BLaER1 treated with 17β-estradiol and CSF1 and Interleukin-3, amounts not matched to agents 10 nM and 100 nM (cell line): ENCODE results near the gene ADGRD2.
"Not testable (repeated sequence)": the region's sequence is repeated elsewhere in the genome, so short reads cannot be mapped to it uniquely, and the experiment has no call there.

ENCODE experiments used
- H3K27ac ChIP-seq, 11 experiments: shearing (Covaris generic); formaldehyde crosslinking; 2 replicates each; pipeline ENCODE4 v1.8.1; 2022
- H3K27me3 ChIP-seq, 11 experiments: shearing (Covaris generic); formaldehyde crosslinking; 2 replicates each; pipeline ENCODE4 v1.8.1; 2022
- H3K36me3 ChIP-seq, 11 experiments: shearing (Covaris generic); formaldehyde crosslinking; 2 replicates each; pipeline ENCODE4 v1.8.1; 2022
- H3K4me1 ChIP-seq, 10 experiments: shearing (Covaris generic); formaldehyde crosslinking; 2 replicates each; pipeline ENCODE4 v1.8.1; 2022
- H3K4me2 ChIP-seq, 11 experiments: shearing (Covaris generic); formaldehyde crosslinking; 2 replicates each; pipeline ENCODE4 v1.8.1; 2022
- H3K4me3 ChIP-seq, 10 experiments: shearing (Covaris generic); formaldehyde crosslinking; 2 replicates each; pipeline ENCODE4 v1.8.1; 2022
- H3K9ac ChIP-seq, 11 experiments: shearing (Covaris generic); formaldehyde crosslinking; 2 replicates each; pipeline ENCODE4 v1.8.1; 2022
- H3K9me3 ChIP-seq, 11 experiments: shearing (Covaris generic); formaldehyde crosslinking; replicated peaks in 1 of 11; 2 replicates each; pipeline ENCODE4 v1.8.1; 2022
- H4K20me1 ChIP-seq, 11 experiments: shearing (Covaris generic); formaldehyde crosslinking; 2 replicates each; pipeline ENCODE4 v1.8.1; 2022
- Cebpa-rat ChIP-seq, 11 experiments: shearing (Covaris generic); IDR thresholded peaks; 2 replicates each; pipeline ENCODE4 v1.8.1; 2022

Gene ADGRD2

DNA sequence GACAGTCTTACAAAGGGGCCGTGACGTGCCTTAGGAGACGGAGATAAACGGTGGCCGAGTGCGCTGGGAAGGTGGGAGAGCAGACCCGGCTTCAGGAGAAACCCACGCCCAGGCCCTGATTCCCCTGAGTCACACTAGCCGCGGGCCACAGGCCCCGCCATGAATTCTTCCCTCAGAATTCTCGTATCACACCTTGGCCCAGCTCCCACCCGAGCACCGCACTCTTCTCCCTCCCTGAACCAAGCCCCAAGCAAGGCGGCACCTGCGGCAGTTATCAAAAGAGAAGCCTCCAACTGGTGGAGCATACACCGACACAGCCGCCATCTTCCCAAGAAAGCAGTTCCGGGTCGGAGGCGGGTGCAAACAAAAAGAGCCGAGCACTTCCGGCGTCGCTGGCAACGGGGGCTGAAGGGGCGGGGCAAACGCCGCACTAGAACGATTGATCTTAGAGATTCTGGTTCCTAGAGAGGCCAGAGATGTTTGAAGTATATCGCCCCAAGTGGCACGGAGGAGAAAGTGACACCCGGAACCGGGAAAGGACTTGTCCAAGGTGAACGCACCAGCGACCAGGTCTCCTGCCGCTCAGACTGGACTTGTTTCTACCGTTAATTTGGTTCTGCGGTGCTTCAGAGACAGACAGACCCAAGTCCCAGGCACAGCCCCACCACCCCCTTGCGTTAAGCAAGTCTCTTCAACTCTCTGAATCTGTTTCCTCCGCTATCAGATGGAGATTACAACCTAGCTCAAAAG is 35.0 kb upstream of the ADGRD2 start, which contains the start of gene PSMB7:
TSS of gene PSMB7 (minus strand) at position 341 of the 750 bp plus-strand sequence. CDS start at position 324, 17 bp downstream.
- Histone ChIP-seq H3K4me3 (peak within 1 kb of the TSS; percentile 77 to 98 (median 88)), H3K27ac (peak within 1 kb of the TSS; percentile 77 to 92 (median 88))

DNA sequence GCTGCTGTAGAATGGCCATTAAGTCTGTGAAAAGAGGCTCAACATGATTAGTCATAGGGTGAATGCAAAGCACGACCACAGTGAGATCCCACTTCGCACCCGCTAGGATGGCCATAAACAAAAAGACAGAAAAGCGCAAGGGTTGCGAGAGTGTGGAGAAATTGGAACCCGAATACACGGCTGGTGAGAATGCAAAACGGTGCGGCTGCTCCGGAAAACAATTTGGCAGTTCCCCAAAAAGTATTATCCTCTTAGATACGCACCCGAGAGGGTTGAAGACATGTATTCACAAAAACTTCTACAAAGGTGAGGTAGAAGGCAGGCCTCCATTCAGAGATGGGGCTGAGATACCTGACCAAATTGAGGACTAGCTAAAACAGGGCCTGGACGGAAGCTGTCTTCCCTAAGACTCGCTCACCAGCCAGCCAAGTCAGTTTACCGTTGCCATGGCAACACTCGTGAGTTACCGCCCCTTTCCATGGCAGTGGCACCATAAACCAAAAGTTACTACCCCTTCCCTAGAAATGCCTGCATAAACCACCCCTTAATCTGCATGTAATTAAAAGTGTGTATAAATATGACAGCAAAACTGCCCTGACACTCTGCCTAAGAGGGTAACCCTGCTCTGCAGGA is 34.3 kb upstream of the ADGRD2 start:
- peaks cover 0 to 30% (median 9%) of the 10 kb centered on the region in 11 experiments; a peak in 11 of 22 replicates for H4K20me1 ChIP-seq
- peak overlapping the region in 9 of 10 experiments; percentile 77 to 98 (median 89); a peak in 11 of 20 replicates for H3K4me3 ChIP-seq
- H3K36me3 ChIP-seq = peaks cover 32 to 36% (median 34%) of the 10 kb centered on the region in 11 experiments
- H3K9me3 ChIP-seq = peaks cover 0 to 7% (median 6%) of the 10 kb centered on the region in 11 experiments; a peak in 15 of 22 replicates
- peak overlapping the region in 7 of 11 experiments; percentile 6 to 92 (median 86); a peak in 12 of 22 replicates for H3K27ac ChIP-seq
- H3K27me3 ChIP-seq = no peaks in the 10 kb centered on the region
- H3K4me1 ChIP-seq = peaks cover 36 to 55% (median 39%) of the 10 kb centered on the region in 10 experiments
- peak overlapping the region in 2 of 11 experiments; percentile 5 to 23; a peak in 2 of 22 replicates for H3K4me2 ChIP-seq
- no peak for TF ChIP-seq Cebpa-rat (IDR thresholded peaks at IDR 0.05)
- no peak overlapping the region for H3K9ac ChIP-seq

More for the DNA sequence above, 35.0 kb upstream of the ADGRD2 start, which contains the start of gene PSMB7:
- Histone ChIP-seq H3K4me2 (peak within 1 kb of the TSS; percentile 87 to 99 (median 93)), H3K9ac (peak within 1 kb of the TSS; percentile 79 to 93 (median 89)), H3K27me3 (no peaks in the 10 kb centered on the region), H3K4me1 (peaks cover 29 to 52% (median 37%) of the 10 kb centered on the region in 10 experiments), H4K20me1 (peaks cover 0 to 37% (median 13%) of the 10 kb centered on the region in 11 experiments; a peak in 13 of 22 replicates), H3K9me3 (peaks cover 0 to 7% (median 6%) of the 10 kb centered on the region in 11 experiments; a peak in 15 of 22 replicates), H3K36me3 (peaks cover 38 to 43% (median 41%) of the 10 kb centered on the region in 11 experiments)
- no peak for TF ChIP-seq Cebpa-rat (IDR thresholded peaks at IDR 0.05)

DNA sequence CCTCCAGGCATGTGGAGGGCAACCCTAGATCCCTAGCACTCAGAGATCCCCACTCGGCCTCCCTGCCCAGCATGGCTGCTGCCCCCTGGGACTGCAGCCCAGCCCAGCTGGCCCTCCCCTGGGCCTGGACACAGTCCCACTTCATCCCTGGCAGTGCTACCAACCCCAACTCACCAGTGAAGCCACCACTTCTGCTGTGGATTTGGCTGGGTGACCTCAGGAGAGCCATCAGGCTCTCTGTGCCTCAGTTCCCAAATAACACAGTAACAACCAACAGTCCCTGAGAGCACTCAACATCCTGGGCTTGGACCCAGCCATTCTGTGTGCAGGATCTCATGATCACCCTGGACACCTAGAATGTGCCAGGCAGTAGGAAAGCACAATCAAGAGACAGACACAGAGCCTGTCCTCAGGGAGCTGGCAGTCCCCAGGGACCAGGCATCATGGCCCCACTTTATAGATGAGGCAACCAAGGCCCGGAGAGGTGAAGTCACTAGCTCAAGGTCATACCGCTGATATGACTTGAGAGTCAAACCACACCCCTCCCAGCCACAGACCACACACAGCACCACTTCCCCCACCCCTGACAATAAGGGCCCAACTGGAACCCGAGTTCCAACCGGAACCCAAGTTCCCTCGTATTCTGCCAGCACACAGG is 30.3 kb upstream of the ADGRD2 start:
- Histone ChIP-seq H3K27ac (0 out of 22 replicates have a peak overlapping the region, but pooled peaks of 1 of the 11 experiments have one; percentile 6), H3K9me3 (peaks cover 0 to 7% (median 6%) of the 10 kb centered on the region in 11 experiments; a peak in 15 of 22 replicates), H3K27me3 (no peaks in the 10 kb centered on the region), H3K4me2 (peak overlapping the region in 9 of 11 experiments; percentile 5 to 57 (median 12); a peak in 12 of 22 replicates), H3K36me3 (no peaks in the 10 kb centered on the region), H3K4me3 (no peak overlapping the region), H3K9ac (peak overlapping the region in 2 of 11 experiments; percentile 15 to 24; a peak in 1 of 22 replicates), H3K4me1 (peaks cover 0 to 30% (median 18%) of the 10 kb centered on the region in 10 experiments; a peak in 16 of 20 replicates), H4K20me1 (0 out of 22 replicates have a peak, but pooled peaks cover 0 to 6% (median 0%) of the 10 kb centered on the region in 11 experiments)
- no peak for TF ChIP-seq Cebpa-rat (IDR thresholded peaks at IDR 0.05)

DNA sequence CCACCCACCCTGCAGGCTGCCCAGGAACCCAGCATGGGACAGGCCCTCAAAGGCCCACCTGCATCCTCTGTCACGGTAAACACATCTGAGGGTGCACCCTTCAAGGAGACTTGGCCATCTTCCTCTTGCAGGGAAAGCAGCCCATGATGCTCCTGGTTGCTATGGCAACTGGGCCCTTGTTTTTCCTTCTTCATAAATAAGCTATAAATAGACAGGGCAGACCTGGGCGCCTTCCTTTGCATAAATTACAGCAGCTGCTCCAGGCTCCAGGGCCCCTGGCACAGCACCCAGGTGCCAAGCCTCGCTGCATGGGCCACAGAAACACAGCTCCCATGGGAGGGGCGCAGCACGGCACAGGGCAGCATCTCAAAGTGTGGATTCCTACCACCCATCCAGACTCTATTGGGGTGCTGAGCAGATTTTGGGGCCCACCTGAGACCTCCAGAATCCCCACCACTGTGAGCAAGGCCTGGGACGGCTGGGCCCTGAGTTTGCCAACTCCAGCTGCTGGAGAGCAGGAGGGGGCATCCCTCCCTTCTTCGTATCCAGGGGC is 29.2 kb upstream of the ADGRD2 start:
- Histone ChIP-seq H3K4me2 (peak overlapping the region in 7 of 11 experiments; percentile 8 to 57 (median 41); a peak in 11 of 22 replicates), H3K4me3 (no peak overlapping the region), H4K20me1 (0 out of 22 replicates have a peak, but pooled peaks cover 0 to 6% (median 0%) of the 10 kb centered on the region in 11 experiments), H3K27me3 (no peaks in the 10 kb centered on the region), H3K27ac (no peak overlapping the region), H3K9ac (no peak overlapping the region; a peak in 1 of 22 replicates), H3K4me1 (peaks cover 0 to 30% (median 18%) of the 10 kb centered on the region in 10 experiments; a peak in 16 of 20 replicates), H3K36me3 (no peaks in the 10 kb centered on the region), H3K9me3 (peaks cover 0 to under 1% (median 0%) of the 10 kb centered on the region in 11 experiments; a peak in 4 of 22 replicates)
- TF ChIP-seq Cebpa-rat (IDR thresholded peaks at IDR 0.05) = no peak

DNA sequence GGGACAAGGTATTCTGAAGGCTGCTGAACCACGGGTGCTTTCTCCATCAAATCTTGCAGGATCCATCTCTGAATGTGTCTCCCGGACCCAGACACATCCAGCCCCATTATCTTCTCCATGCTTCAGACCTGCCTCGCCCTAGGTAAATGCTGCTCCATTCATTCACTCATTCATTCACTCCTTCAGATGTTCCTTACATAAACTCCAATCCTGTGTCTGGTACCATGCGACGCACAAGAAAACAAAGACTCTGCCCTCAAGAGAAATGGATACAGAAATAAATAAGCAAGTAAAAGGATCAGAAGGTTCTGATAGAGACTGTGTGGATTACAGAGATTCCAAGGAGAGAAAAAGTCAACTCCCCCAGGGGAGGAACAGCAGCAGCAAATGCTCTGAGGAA is 27.1 kb upstream of the ADGRD2 start:
- Histone ChIP-seq H3K4me2 (no peak overlapping the region), H3K9ac (no peak overlapping the region), H3K4me1 (peaks cover 0 to 30% (median 18%) of the 10 kb centered on the region in 10 experiments; a peak in 16 of 20 replicates)

DNA sequence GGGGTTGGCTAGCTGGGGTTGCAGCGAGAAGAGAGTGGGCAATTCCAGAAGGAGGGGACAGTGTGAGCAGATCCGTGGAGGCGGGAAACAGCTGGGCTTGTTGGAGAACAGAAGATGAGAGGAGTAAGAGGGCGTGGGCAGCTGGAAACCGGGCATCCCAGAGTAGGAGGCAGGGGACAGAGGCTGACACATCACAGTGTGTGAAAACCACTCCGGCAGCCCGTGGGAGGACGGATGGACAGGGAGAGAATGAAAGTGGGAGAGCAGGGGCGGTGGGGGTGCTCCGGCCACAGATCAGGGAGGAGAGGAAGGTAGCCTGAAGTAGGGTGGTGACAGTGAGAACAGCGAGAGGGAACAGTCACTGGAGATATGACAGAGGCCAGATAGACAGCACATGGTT is 26.7 kb upstream of the ADGRD2 start:
- Histone ChIP-seq H3K9me3 (no peaks in the 10 kb centered on the region), H3K27ac (no peak overlapping the region), H3K9ac (no peak overlapping the region), H3K27me3 (no peaks in the 10 kb centered on the region), H3K4me2 (no peak overlapping the region), H3K4me3 (no peak overlapping the region), H3K4me1 (peaks cover 0 to 29% (median 18%) of the 10 kb centered on the region in 10 experiments; a peak in 16 of 20 replicates), H3K36me3 (no peaks in the 10 kb centered on the region), H4K20me1 (0 out of 22 replicates have a peak, but pooled peaks cover 0 to 6% (median 0%) of the 10 kb centered on the region in 11 experiments)
- no peak for TF ChIP-seq Cebpa-rat (IDR thresholded peaks at IDR 0.05)

More for the DNA sequence above, 27.1 kb upstream of the ADGRD2 start:
- TF ChIP-seq Cebpa-rat (IDR thresholded peaks at IDR 0.05) = no peak
- H3K27ac ChIP-seq = no peak overlapping the region
- H3K36me3 ChIP-seq = no peaks in the 10 kb centered on the region
- H3K27me3 ChIP-seq = no peaks in the 10 kb centered on the region
- H4K20me1 ChIP-seq = 0 out of 22 replicates have a peak, but pooled peaks cover 0 to 6% (median 0%) of the 10 kb centered on the region in 11 experiments
- no peak overlapping the region for H3K4me3 ChIP-seq
- no peaks in the 10 kb centered on the region for H3K9me3 ChIP-seq

DNA sequence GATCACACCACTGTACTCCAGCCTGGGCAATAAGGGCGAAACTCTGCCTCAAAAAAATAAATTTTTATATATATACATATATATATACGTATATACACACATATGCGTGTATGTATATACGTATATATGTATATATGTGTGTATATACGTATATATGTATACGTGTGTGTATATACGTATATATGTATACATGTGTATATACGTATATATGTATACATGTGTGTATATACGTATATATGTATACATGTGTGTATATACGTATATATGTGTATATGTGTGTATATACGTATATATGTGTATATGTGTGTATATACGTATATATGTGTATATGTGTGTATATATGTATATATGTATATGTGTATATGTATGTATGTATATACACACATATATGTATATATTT is 24.5 kb upstream of the ADGRD2 start:
- not testable (repeated sequence) for H3K4me3 ChIP-seq, H4K20me1 ChIP-seq, H3K4me1 ChIP-seq, H3K27me3 ChIP-seq, H3K4me2 ChIP-seq, H3K9me3 ChIP-seq, H3K36me3 ChIP-seq, H3K9ac ChIP-seq, H3K27ac ChIP-seq

DNA sequence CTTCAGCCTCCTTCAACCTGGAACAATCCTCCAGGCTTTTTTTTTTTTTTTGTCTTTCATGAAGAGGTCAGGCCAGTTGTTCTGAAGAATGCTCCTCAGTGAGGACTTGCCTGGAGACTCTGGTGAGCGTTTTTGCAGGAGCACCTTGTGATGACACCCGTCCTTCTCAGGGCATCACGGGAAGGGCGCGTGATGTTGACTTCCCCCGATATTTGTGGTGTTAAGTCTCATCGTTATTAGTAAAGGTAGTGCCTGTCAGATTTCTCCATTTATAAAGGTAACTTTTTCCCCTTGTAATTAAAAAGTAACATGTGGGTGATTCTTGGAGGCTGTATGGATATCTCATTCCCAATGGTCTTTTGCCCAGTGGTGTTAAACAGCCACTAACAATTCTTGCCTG is 23.9 kb upstream of the ADGRD2 start:
- no peak overlapping the region for H3K4me3 ChIP-seq
- 0 out of 22 replicates have a peak, but pooled peaks cover 0 to 2% (median 0%) of the 10 kb centered on the region in 11 experiments for H4K20me1 ChIP-seq
- H3K27me3 ChIP-seq = no peaks in the 10 kb centered on the region
- no peak overlapping the region for H3K27ac ChIP-seq
- H3K36me3 ChIP-seq = no peaks in the 10 kb centered on the region
- H3K4me1 ChIP-seq = peaks cover 0 to 3% (median under 1%) of the 10 kb centered on the region in 10 experiments; a peak in 8 of 20 replicates
- TF ChIP-seq Cebpa-rat (IDR thresholded peaks at IDR 0.05) = no peak
- no peak overlapping the region for H3K9ac ChIP-seq
- no peak overlapping the region for H3K4me2 ChIP-seq
- H3K9me3 ChIP-seq = no peaks in the 10 kb centered on the region
